Peyer's patch (tissue), 4 donors: Measurements from ENCODE around the gene PRND. TPM values are rescaled to one million over a fixed set of nuclear protein-coding genes. Genes with fewer than 3 reads are reported as not detected.

Experiments used
- DNase-seq, 3 donors: peaks; one replicate each; pipeline ENCODE4 v3.0.0-alpha.2; 2017 to 2019
- H3K27ac ChIP-seq, 4 donors: fragments of 200-600 bp; sonication (generic); one replicate each; pipeline ENCODE4 v1.5.1; 2016 to 2019
- H3K27me3 ChIP-seq, 2 donors: fragments of 200-600 bp; sonication (generic); one replicate each; pipeline ENCODE4 v1.5.1; 2019
- H3K36me3 ChIP-seq, 3 donors: fragments of 200-600 bp; sonication (generic); one replicate each; pipeline ENCODE4 v1.5.1; 2016 to 2019
- H3K4me1 ChIP-seq, 4 donors: fragments of 200-600 bp; sonication (generic); one replicate each; pipeline ENCODE4 v1.5.1; 2016 to 2019
- H3K4me3 ChIP-seq, 4 donors: fragments of 200-600 bp; sonication (generic); 1 replicate in 3 of 4; 2 replicates in 1 of 4; pipeline ENCODE4 v1.5.1; 2016 to 2019; ENCODE audit warnings: mild to moderate bottlenecking in 1 of 4
- H3K9me3 ChIP-seq, 4 donors: fragments of 200-600 bp; sonication (generic); one replicate each; pipeline ENCODE4 v1.5.1; 2016 to 2019; ENCODE audit warnings: mild to moderate bottlenecking in 1 of 4
- CTCF ChIP-seq, 6 experiments: fragments of 450-650 bp in 4 of 6; fragments of 200-600 bp in 2 of 6; sonication (generic) in 1 of 6; IDR thresholded peaks; one replicate each; pipeline ENCODE4 v1.5.1; 2017 to 2019; ENCODE audit warnings: antibody characterized with exemption in 6 of 6, mild to moderate bottlenecking in 3 of 6, moderate library complexity in 1 of 6
- POLR2A ChIP-seq, 2 donors: fragments of 450-650 bp; IDR thresholded peaks; one replicate each; pipeline ENCODE4 v1.5.1; 2017; ENCODE audit warnings: antibody characterized with exemption in 2 of 2, mild to moderate bottlenecking in 2 of 2, moderate library complexity in 2 of 2
- total RNA-seq, 4 donors: library from RNA; depleted of rRNA; stranded (reverse); fragments of >200 nt; gene quantifications; one replicate each; pipeline ENCODE4 v1.1.0, GENCODE V29; 2016

The PRND gene
- total RNA-seq, 4 donors from 2014 or later = not detected

GRCh38 chr20:4681401-4681800 lies 40.3 kb upstream of the PRND start:
- no peaks in the 10 kb centered on the region for H3K36me3 ChIP-seq
- no peak overlapping the region for H3K27ac ChIP-seq
- DNase-seq = no peak
- no peaks in the 10 kb centered on the region for H3K4me1 ChIP-seq
- no peak overlapping the region for H3K4me3 ChIP-seq
- no peaks in the 10 kb centered on the region for H3K9me3 ChIP-seq
- no peaks in the 10 kb centered on the region for H3K27me3 ChIP-seq
- TF ChIP-seq POLR2A (IDR thresholded peaks at IDR 0.05) (no peak), CTCF (IDR thresholded peaks at IDR 0.05) (no peak)

- no peak overlapping the region for H3K27ac ChIP-seq
These were observed 39.7 kb upstream of the PRND start for GRCh38 chr20:4681991-4682401.

GRCh38 chr20:4682682-4683081 lies 39.0 kb upstream of the PRND start:
- H3K27ac ChIP-seq = no peak overlapping the region
- no peak for TF ChIP-seq CTCF (IDR thresholded peaks at IDR 0.05)
- TF ChIP-seq POLR2A (IDR thresholded peaks at IDR 0.05) = no peak

More at GRCh38 chr20:4681991-4682401, 39.7 kb upstream of the PRND start:
- H3K36me3 ChIP-seq = no peaks in the 10 kb centered on the region
- no peaks in the 10 kb centered on the region for H3K9me3 ChIP-seq
- TF ChIP-seq CTCF (IDR thresholded peaks at IDR 0.05) = no peak
- TF ChIP-seq POLR2A (IDR thresholded peaks at IDR 0.05) = no peak
- no peak overlapping the region for H3K4me3 ChIP-seq
- no peaks in the 10 kb centered on the region for H3K27me3 ChIP-seq
- H3K4me1 ChIP-seq = no peaks in the 10 kb centered on the region
- no peak for DNase-seq

GRCh38 chr20:4683261-4683660 lies 38.4 kb upstream of the PRND start:
- Histone ChIP-seq H3K27ac (peak overlapping the region in 2 of 4 donors; percentile 1 to 2), H3K36me3 (no peaks in the 10 kb centered on the region), H3K4me3 (no peak overlapping the region), H3K27me3 (no peaks in the 10 kb centered on the region), H3K4me1 (no peaks in the 10 kb centered on the region), H3K9me3 (no peaks in the 10 kb centered on the region)
- TF ChIP-seq POLR2A (IDR thresholded peaks at IDR 0.05) (no peak), CTCF (IDR thresholded peaks at IDR 0.05) (no peak)
- no peak for DNase-seq

More at GRCh38 chr20:4682682-4683081, 39.0 kb upstream of the PRND start:
- H3K4me1 ChIP-seq = no peaks in the 10 kb centered on the region
- H3K9me3 ChIP-seq = no peaks in the 10 kb centered on the region
- H3K4me3 ChIP-seq = no peak overlapping the region
- DNase-seq = no peak
- no peaks in the 10 kb centered on the region for H3K27me3 ChIP-seq
- H3K36me3 ChIP-seq = no peaks in the 10 kb centered on the region

- no peaks in the 10 kb centered on the region for H3K36me3 ChIP-seq
- H3K4me3 ChIP-seq = no peak overlapping the region
- peak overlapping the region in 3 of 4 donors; percentile 21 to 97 (median 48) for H3K27ac ChIP-seq
- no peaks in the 10 kb centered on the region for H3K27me3 ChIP-seq
- H3K9me3 ChIP-seq = no peaks in the 10 kb centered on the region
- H3K4me1 ChIP-seq = no peaks in the 10 kb centered on the region
- DNase-seq = no peak
- TF ChIP-seq CTCF (IDR thresholded peaks at IDR 0.05) = no peak
- no peak for TF ChIP-seq POLR2A (IDR thresholded peaks at IDR 0.05)
These were observed 36.8 kb upstream of the PRND start for GRCh38 chr20:4684837-4685413.

GRCh38 chr20:4685923-4686221 lies 35.8 kb upstream of the PRND start:
- Histone ChIP-seq H3K4me1 (no peaks in the 10 kb centered on the region), H3K27ac (peak overlapping the region; percentile 93 to 97 (median 96)), H3K27me3 (no peaks in the 10 kb centered on the region), H3K36me3 (no peaks in the 10 kb centered on the region), H3K4me3 (peak overlapping the region; percentile 88 to 95 (median 92)), H3K9me3 (no peaks in the 10 kb centered on the region)
- TF ChIP-seq CTCF (IDR thresholded peaks at IDR 0.05) (no peak), POLR2A (IDR thresholded peaks at IDR 0.05) (no peak)
- no peak for DNase-seq
